WTC11 (cell line): ENCODE data around the gene DOCK1. TPM values are rescaled to one million over a fixed set of nuclear protein-coding genes. Genes with fewer than 3 reads are reported as not detected.

Experiments used
- ATAC-seq: fragments of 200-7000 bp; cut with Tn5 transposase; 2 replicates; pipeline ENCODE4 v1.10.0; 2021; ENCODE audit warnings: mild to moderate bottlenecking, moderate library complexity
- CTCF ChIA-PET: fragments of 300-600 bp; sonication (Branson Sonifier 250); formaldehyde crosslinking; loops from one replicate; lab custom pipeline; 2021; ENCODE audit warnings: antibody characterized with exemption; lab: Charles Lee
- POLR2A ChIA-PET: fragments of 350-600 bp; sonication (Branson Sonifier 250); formaldehyde crosslinking; loops from one replicate; lab custom pipeline; 2021; ENCODE audit warnings: antibody characterized with exemption; lab: Charles Lee
- DNase-seq: peaks from one replicate; pipeline ENCODE4 v3.0.0; 2021; ENCODE audit warnings: low spot score
- H3K27ac Mint-ChIP-seq: 2 replicates; pipeline ENCODE4 v1.8.0; 2021; ENCODE audit warnings: mixed read lengths
- H3K27me3 Mint-ChIP-seq: 2 replicates; pipeline ENCODE4 v1.8.0; 2021; ENCODE audit warnings: low read depth, mild to moderate bottlenecking, moderate library complexity, mixed read lengths
- H3K36me3 Mint-ChIP-seq: 2 replicates; pipeline ENCODE4 v1.8.0; 2021; ENCODE audit warnings: mixed read lengths
- H3K4me1 Mint-ChIP-seq: 2 replicates; pipeline ENCODE4 v1.8.0; 2022; ENCODE audit warnings: mixed read lengths
- H3K4me3 Mint-ChIP-seq: 2 replicates; pipeline ENCODE4 v1.8.0; 2021; ENCODE audit warnings: mild to moderate bottlenecking, moderate library complexity, mixed read lengths
- H3K9me3 Mint-ChIP-seq: 2 replicates; pipeline ENCODE4 v1.8.0; 2021; ENCODE audit warnings: mixed read lengths
- ATF3 ChIP-seq: sonication (generic); formaldehyde crosslinking; conservative IDR thresholded peaks from 2 replicates; pipeline ENCODE4 v1.8.1; 2022; ENCODE audit warnings: mild to moderate bottlenecking, missing genetic modification reagents
- CBFB ChIP-seq: sonication (generic); formaldehyde crosslinking; IDR thresholded peaks from 2 replicates; pipeline ENCODE4 v1.8.1; 2022; ENCODE audit warnings: mild to moderate bottlenecking, low read depth, missing genetic modification reagents
- CREB1 ChIP-seq: sonication (generic); formaldehyde crosslinking; IDR thresholded peaks from 2 replicates; pipeline ENCODE4 v1.8.0; 2023; ENCODE audit warnings: mild to moderate bottlenecking, missing genetic modification reagents
- E2F4 ChIP-seq: sonication (generic); formaldehyde crosslinking; IDR thresholded peaks from 2 replicates; pipeline ENCODE4 v1.8.1; 2022; ENCODE audit warnings: low read depth, mild to moderate bottlenecking, moderate library complexity, missing genetic modification reagents, borderline replicate concordance
- ESRRA ChIP-seq: sonication (generic); formaldehyde crosslinking; IDR thresholded peaks from 2 replicates; pipeline ENCODE4 v1.8.1; 2022; ENCODE audit warnings: mild to moderate bottlenecking, missing genetic modification reagents, borderline replicate concordance
- ETV6 ChIP-seq: sonication (generic); formaldehyde crosslinking; IDR thresholded peaks from 2 replicates; pipeline ENCODE4 v1.8.1; 2022; ENCODE audit warnings: mild to moderate bottlenecking, missing genetic modification reagents
- IRF1 ChIP-seq: sonication (generic); formaldehyde crosslinking; IDR thresholded peaks from 2 replicates; pipeline ENCODE4 v1.8.0; 2023; ENCODE audit warnings: missing genetic modification reagents
- JAZF1 ChIP-seq: fragments of 250-450 bp; sonication (Bioruptor Pico); IDR thresholded peaks from 2 replicates; pipeline ENCODE4 v1.9.0; 2021; ENCODE audit warnings: moderate library complexity, mild to moderate bottlenecking, inconsistent platforms
- NFE2L1 ChIP-seq: sonication (generic); formaldehyde crosslinking; IDR thresholded peaks from 2 replicates; pipeline ENCODE4 v1.8.1; 2023; ENCODE audit warnings: missing genetic modification reagents
- NFYB ChIP-seq: sonication (generic); formaldehyde crosslinking; conservative IDR thresholded peaks from 2 replicates; pipeline ENCODE4 v1.8.0; 2022; ENCODE audit warnings: low read depth, missing genetic modification reagents
- OVOL2 ChIP-seq: fragments of 250-450 bp; sonication (Bioruptor Pico); IDR thresholded peaks from 2 replicates; pipeline ENCODE4 v1.9.0; 2021; ENCODE audit warnings: mild to moderate bottlenecking, borderline replicate concordance
- PREB ChIP-seq: sonication (generic); formaldehyde crosslinking; IDR thresholded peaks from 2 replicates; pipeline ENCODE4 v1.8.1; 2022; ENCODE audit warnings: mild to moderate bottlenecking, missing genetic modification reagents, moderate library complexity, borderline replicate concordance
- PRRX2 ChIP-seq: fragments of 250-450 bp; sonication (Bioruptor Pico); IDR thresholded peaks from 2 replicates; pipeline ENCODE4 v1.8.0; 2021; ENCODE audit warnings: mild to moderate bottlenecking
- SMAD4 ChIP-seq: sonication (generic); formaldehyde crosslinking; IDR thresholded peaks from 2 replicates; pipeline ENCODE4 v1.8.0; 2022; ENCODE audit warnings: mild to moderate bottlenecking, missing genetic modification reagents
- SP1 ChIP-seq: sonication (generic); formaldehyde crosslinking; conservative IDR thresholded peaks from 2 replicates; pipeline ENCODE4 v1.8.1; 2022; ENCODE audit warnings: missing genetic modification reagents
- USF2 ChIP-seq: sonication (generic); formaldehyde crosslinking; IDR thresholded peaks from 2 replicates; pipeline ENCODE4 v1.8.1; 2023; ENCODE audit warnings: mild to moderate bottlenecking, missing genetic modification reagents, moderate library complexity
- ZNF138 ChIP-seq: sonication (generic); formaldehyde crosslinking; conservative IDR thresholded peaks from 2 replicates; pipeline ENCODE4 v1.8.1; 2022; ENCODE audit warnings: mild to moderate bottlenecking, moderate library complexity, missing genetic modification reagents
- ZNF263 ChIP-seq: sonication (generic); formaldehyde crosslinking; IDR thresholded peaks from 2 replicates; pipeline ENCODE4 v1.8.1; 2022; ENCODE audit warnings: low read depth, mild to moderate bottlenecking, moderate library complexity, missing genetic modification reagents
- ZNF396 ChIP-seq: fragments of 250-450 bp; sonication (Bioruptor Pico); IDR thresholded peaks from 2 replicates; pipeline ENCODE4 v1.8.0; 2021; ENCODE audit warnings: mild to moderate bottlenecking, moderate library complexity, borderline replicate concordance
- ZNF532 ChIP-seq: fragments of 250-450 bp; sonication (Bioruptor Pico); IDR thresholded peaks from 2 replicates; pipeline ENCODE4 v1.9.0; 2021; ENCODE audit warnings: mild to moderate bottlenecking, borderline replicate concordance
- ZNF671 ChIP-seq: fragments of 250-450 bp; sonication (Bioruptor Pico); IDR thresholded peaks from 2 replicates; pipeline ENCODE4 v1.8.0; 2021; ENCODE audit warnings: mild to moderate bottlenecking
- total RNA-seq: library from RNA; stranded (reverse); gene quantifications from 3 replicates; pipeline ENCODE4 v1.2.3, GENCODE V29; 2021

The DOCK1 gene
- total RNA-seq, 1 experiment from 2014 or later: 52.1 TPM

GRCh38 chr10:127468632-127469031, 563.4 kb downstream of the DOCK1 start:
- DNase-seq (no peak), ATAC-seq (no peak)
- CTCF ChIA-PET: interaction anchor here (1.4 kb wide), 1 partner anchor 24 kb away, joined by 3 read pairs; no protein-coding TSS in a partner anchor
- Mint-ChIP-seq H3K27ac (no peak overlapping the region), H3K36me3 (no peaks in the 10 kb centered on the region), H3K27me3 (no peaks in the 10 kb centered on the region; the same call in 1 of the 2 replicates), H3K4me1 (peaks cover 11% of the 10 kb centered on the region), H3K9me3 (no peaks in the 10 kb centered on the region; the same call in 1 of the 2 replicates)
- POLR2A ChIA-PET: no interaction called here
- TF ChIP-seq NFE2L1 (CRISPR knock-in tag) (no peak), SP1 (CRISPR knock-in tag) (no peak), PREB (CRISPR knock-in tag) (no peak), ATF3 (no peak)
- TF ChIP-seq, all 79 proteins: peak for 0
- H3K4me3 Mint-ChIP-seq: no peak overlapping the region

GRCh38 chr10:127470911-127471310, 565.7 kb downstream of the DOCK1 start:
- POLR2A ChIA-PET: no interaction called here
- no peaks in the 10 kb centered on the region for H3K36me3 Mint-ChIP-seq
- H3K27me3 Mint-ChIP-seq: no peaks in the 10 kb centered on the region

GRCh38 chr10:127472976-127473375, 567.7 kb downstream of the DOCK1 start:
- Mint-ChIP-seq H3K9me3 (peaks cover 7% of the 10 kb centered on the region), H3K36me3 (no peaks in the 10 kb centered on the region), H3K27me3 (no peaks in the 10 kb centered on the region), H3K4me3 (no peak overlapping the region), H3K4me1 (peaks cover 11% of the 10 kb centered on the region), H3K27ac (no peak overlapping the region)
- ChIA-PET CTCF (interaction anchor here (1.3 kb wide), 1 partner anchor 20 kb away, joined by 4 read pairs; no protein-coding TSS in a partner anchor), POLR2A (no interaction called here)
- no peak for ATAC-seq
- no peak for DNase-seq
- no peak for TF ChIP-seq PREB (CRISPR knock-in tag)
- no peak for TF ChIP-seq ZNF532 (CRISPR knock-in tag)
- no peak for TF ChIP-seq JAZF1 (CRISPR knock-in tag)
- no peak for TF ChIP-seq OVOL2 (CRISPR knock-in tag)
- TF ChIP-seq IRF1 (CRISPR knock-in tag): no peak
- TF ChIP-seq CREB1 (CRISPR knock-in tag): no peak
- no peak for TF ChIP-seq NFYB
- no peak for TF ChIP-seq PRRX2 (CRISPR knock-in tag)
- no peak for TF ChIP-seq ETV6 (CRISPR knock-in tag)
- no peak for TF ChIP-seq ZNF138
- TF ChIP-seq ESRRA (CRISPR knock-in tag): no peak
- TF ChIP-seq ZNF396 (CRISPR knock-in tag): no peak
- TF ChIP-seq ZNF671 (CRISPR knock-in tag): no peak

More at GRCh38 chr10:127470911-127471310, 565.7 kb downstream of the DOCK1 start:
- DNase-seq (no peak), ATAC-seq (no peak)
- CTCF ChIA-PET: no interaction called here
- peaks cover 11% of the 10 kb centered on the region for H3K4me1 Mint-ChIP-seq
- TF ChIP-seq CBFB (CRISPR knock-in tag) (no peak), USF2 (CRISPR knock-in tag) (no peak), SMAD4 (CRISPR knock-in tag) (no peak), ZNF396 (CRISPR knock-in tag) (no peak), ZNF263 (CRISPR knock-in tag) (no peak), E2F4 (CRISPR knock-in tag) (no peak)
- TF ChIP-seq, all 79 proteins: peak for 0
- no peak overlapping the region for H3K27ac Mint-ChIP-seq
- H3K4me3 Mint-ChIP-seq: no peak overlapping the region
- peaks cover 4% of the 10 kb centered on the region for H3K9me3 Mint-ChIP-seq
